Heart right ventricle (tissue), 16 donors: ENCODE data around the gene ALG12. TPM values are rescaled to one million over a fixed set of nuclear protein-coding genes. Genes with fewer than 3 reads are reported as not detected.

Source experiments
- ATAC-seq, 8 donors: fragments of 200-7000 bp; cut with Tn5 transposase; one replicate each; pipeline ENCODE4 v1.9.1; 2020; ENCODE audit warnings: mild to moderate bottlenecking in 8 of 8, moderate library complexity in 8 of 8, moderate number of reproducible peaks in 1 of 8
- DNase-seq, 2 donors: peaks; one replicate each; pipeline ENCODE4 v3.0.0-alpha.2; 2020
- H3K27ac ChIP-seq, 10 donors: fragments of 200-600 bp; sonication (generic) in 2 of 10; one replicate each; pipeline versions ENCODE4 v1.5.0 to v1.8.0; 2020 to 2022; ENCODE audit warnings: mild to moderate bottlenecking in 3 of 10
- H3K27me3 ChIP-seq, 7 donors: fragments of 200-600 bp; one replicate each; pipeline ENCODE4 v1.8.0; 2021 to 2022; ENCODE audit warnings: mild to moderate bottlenecking in 2 of 7
- H3K36me3 ChIP-seq, 9 donors: fragments of 200-600 bp; sonication (generic) in 1 of 9; one replicate each; pipeline versions ENCODE4 v1.5.0 to v1.8.0; 2020 to 2022; ENCODE audit warnings: mild to moderate bottlenecking in 2 of 9
- H3K4me1 ChIP-seq, 9 donors: fragments of 200-600 bp; sonication (generic) in 1 of 9; one replicate each; pipeline versions ENCODE4 v1.5.0 to v1.8.0; 2020 to 2022; ENCODE audit warnings: mild to moderate bottlenecking in 4 of 9
- H3K4me3 ChIP-seq, 10 donors: fragments of 200-600 bp; sonication (generic) in 2 of 10; one replicate each; pipeline versions ENCODE4 v1.5.0 to v1.8.0; 2020 to 2022; ENCODE audit warnings: mild to moderate bottlenecking in 7 of 10, moderate library complexity in 2 of 10
- H3K9me3 ChIP-seq, 11 donors: fragments of 200-600 bp in 10 of 11; sonication (generic) in 2 of 11; one replicate each; pipeline versions ENCODE4 v1.5.0 to v1.8.0; 2013 to 2022; ENCODE audit warnings: mild to moderate bottlenecking in 2 of 11, control low read depth in 1 of 11, moderate library complexity in 1 of 11
- WGBS, 2 donors: extraction: QIAGEN DNeasy Blood & Tissue Kit; methylation state at CpG; one replicate each; pipeline ENCODE4 v1.1.7; 2013; ENCODE audit warnings: inconsistent platforms in 1 of 2; 5-methylcytosine and 5-hydroxymethylcytosine counted together
- intact Hi-C, 10 donors: fragments of 100-400 bp; cut with DNase I; formaldehyde crosslinking; loops; one replicate each; pipeline versions ENCODE4 v1.11.1 to v1.14.2; 2022
- polyA plus RNA-seq, 2 donors: library from polyadenylated mRNA; stranded (reverse); fragments of 200-250 nt; gene quantifications; one replicate each; pipeline ENCODE4 v1.2.3, GENCODE V29; 2013
- total RNA-seq, 10 donors: library from RNA; stranded (reverse); fragmentation: NEBNext Ultra II Directional in 3 of 10; extraction: Animal tissue kit (Norgen Biotek cat#: 25700) in 3 of 10; gene quantifications; one replicate each; pipeline versions ENCODE4 v1.2.1 to v1.2.4, GENCODE V29; 2021 to 2023
- TF ChIP-seq, protein P1 (sequence below), 9 donors: fragments of 200-600 bp; sonication (generic) in 2 of 9; IDR thresholded peaks; one replicate each; pipeline versions ENCODE4 v1.5.0 to v1.8.0; 2021 to 2022; ENCODE audit warnings: antibody characterized with exemption in 9 of 9, mild to moderate bottlenecking in 5 of 9, moderate library complexity in 1 of 9
- donor health status: Arrhythmogenic right ventricular cardiomyopathy.
- donor health status: ischemic (EF 13 %, LVEDD 7.1; RV severe dilation, severe dysfunction).
- donor health status: healthy with polysubstance abuse.
- donor health status: DM: no; HTN: yes; CAD: no.
- donor health status: DM: no; HTN: no; CAD: no.
- donor health status: ischemic (EF 25% LVEDD 6.9; RV normal size, moderate dysfunction).
- donor health status: ischemic (EF 25% LVEDD 5.7; RV mildly dilated, moderate dysfunction).
- donor health status: healthy.
- donor health status: DM: yes; HTN: yes; CAD: no.
- donor health status: Ischemic cardiomyopathy.
- donor health status: ischemic (EF 35%, LVEDD 5.7; RV mildly dilated, moderate dysfunction).
- donor health status: nonischemic (EF 11% LVEDD 7.7; RV severe dilation, severe dysfunction).
- donor health status: DM: yes; HTN: yes; CAD: no.
- donor health status: PGD.
- donor health status: ischemic (EF 29% LVEDD 5.4; RV normal size, mild dysfunction).
- donor health status: nonischemic (EF 23%, LVEDD 6.1; RV moderate dilation, normal function).

ALG12 gene
- total and polyA plus RNA-seq, 12 donors = 9.6 to 19.8 (median 14.1) TPM

DNA sequence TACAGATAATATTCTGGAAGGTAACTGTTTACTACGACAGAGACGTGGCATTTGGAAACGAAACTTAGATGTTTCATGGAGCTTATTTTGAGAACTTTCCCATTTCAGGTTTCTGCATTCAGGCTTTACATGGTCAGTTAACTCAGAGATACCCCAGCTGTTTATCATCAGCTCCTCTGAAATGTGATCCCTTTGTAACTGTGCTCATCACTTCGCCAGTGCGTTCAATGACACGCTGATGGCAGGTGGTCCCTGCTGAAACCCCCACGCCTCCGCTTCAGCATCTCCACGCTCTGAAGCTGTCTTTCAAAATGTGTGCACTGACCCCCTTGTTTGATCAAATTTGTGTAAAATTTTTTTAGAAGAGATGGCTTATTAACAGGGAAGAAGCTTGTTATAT lies 30.5 kb downstream of the ALG12 start:
- Histone ChIP-seq H3K4me3 (no peak overlapping the region), H3K27me3 (no peaks in the 10 kb centered on the region), H3K4me1 (peaks cover 0 to 8% (median 0%) of the 10 kb centered on the region in 9 donors), H3K36me3 (peaks cover 0 to 82% (median 20%) of the 10 kb centered on the region in 9 donors), H3K9me3 (peaks cover 0 to 17% (median 0%) of the 10 kb centered on the region in 11 donors), H3K27ac (no peak overlapping the region)
- intact Hi-C loops = no loop called here
- WGBS, 2 donors = 87 to 93% methylated on average over 9 of the region's 9 CpGs
- ATAC-seq (no peak), DNase-seq (no peak)
- TF ChIP-seq, protein P1, sequence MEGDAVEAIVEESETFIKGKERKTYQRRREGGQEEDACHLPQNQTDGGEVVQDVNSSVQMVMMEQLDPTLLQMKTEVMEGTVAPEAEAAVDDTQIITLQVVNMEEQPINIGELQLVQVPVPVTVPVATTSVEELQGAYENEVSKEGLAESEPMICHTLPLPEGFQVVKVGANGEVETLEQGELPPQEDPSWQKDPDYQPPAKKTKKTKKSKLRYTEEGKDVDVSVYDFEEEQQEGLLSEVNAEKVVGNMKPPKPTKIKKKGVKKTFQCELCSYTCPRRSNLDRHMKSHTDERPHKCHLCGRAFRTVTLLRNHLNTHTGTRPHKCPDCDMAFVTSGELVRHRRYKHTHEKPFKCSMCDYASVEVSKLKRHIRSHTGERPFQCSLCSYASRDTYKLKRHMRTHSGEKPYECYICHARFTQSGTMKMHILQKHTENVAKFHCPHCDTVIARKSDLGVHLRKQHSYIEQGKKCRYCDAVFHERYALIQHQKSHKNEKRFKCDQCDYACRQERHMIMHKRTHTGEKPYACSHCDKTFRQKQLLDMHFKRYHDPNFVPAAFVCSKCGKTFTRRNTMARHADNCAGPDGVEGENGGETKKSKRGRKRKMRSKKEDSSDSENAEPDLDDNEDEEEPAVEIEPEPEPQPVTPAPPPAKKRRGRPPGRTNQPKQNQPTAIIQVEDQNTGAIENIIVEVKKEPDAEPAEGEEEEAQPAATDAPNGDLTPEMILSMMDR (IDR thresholded peaks at IDR 0.05) = no peak

DNA sequence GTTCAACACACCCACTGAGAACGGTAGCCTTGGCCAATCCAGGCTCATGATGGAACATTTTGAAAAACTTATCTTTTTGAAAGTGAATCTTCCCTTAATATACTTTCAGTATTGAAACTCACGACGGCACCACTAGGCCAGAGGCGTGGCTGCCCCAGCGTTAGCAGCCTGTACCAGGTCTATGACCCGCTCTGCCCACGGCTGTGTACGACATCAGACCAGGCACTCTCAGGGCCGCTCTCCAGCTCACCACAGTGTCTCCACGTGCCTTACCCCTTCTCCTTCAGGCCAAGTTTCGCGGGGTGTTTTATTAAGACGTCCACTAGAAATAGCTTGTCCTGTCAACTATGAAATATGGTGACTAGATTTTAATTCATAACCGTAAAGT lies 31.2 kb downstream of the ALG12 start:
- TF ChIP-seq, protein P1 (IDR thresholded peaks at IDR 0.05) = no peak
- 97 to 98% methylated on average over 14 of the region's 14 CpGs for WGBS, 2 donors
- Histone ChIP-seq H3K27me3 (no peaks in the 10 kb centered on the region), H3K9me3 (peaks cover 0 to 17% (median 0%) of the 10 kb centered on the region in 11 donors), H3K27ac (no peak overlapping the region), H3K36me3 (peaks cover 0 to 82% (median 20%) of the 10 kb centered on the region in 9 donors), H3K4me1 (peaks cover 0 to 7% (median 0%) of the 10 kb centered on the region in 9 donors), H3K4me3 (no peak overlapping the region)
- intact Hi-C loops = no loop called here
- no peak for ATAC-seq
- DNase-seq = no peak

DNA sequence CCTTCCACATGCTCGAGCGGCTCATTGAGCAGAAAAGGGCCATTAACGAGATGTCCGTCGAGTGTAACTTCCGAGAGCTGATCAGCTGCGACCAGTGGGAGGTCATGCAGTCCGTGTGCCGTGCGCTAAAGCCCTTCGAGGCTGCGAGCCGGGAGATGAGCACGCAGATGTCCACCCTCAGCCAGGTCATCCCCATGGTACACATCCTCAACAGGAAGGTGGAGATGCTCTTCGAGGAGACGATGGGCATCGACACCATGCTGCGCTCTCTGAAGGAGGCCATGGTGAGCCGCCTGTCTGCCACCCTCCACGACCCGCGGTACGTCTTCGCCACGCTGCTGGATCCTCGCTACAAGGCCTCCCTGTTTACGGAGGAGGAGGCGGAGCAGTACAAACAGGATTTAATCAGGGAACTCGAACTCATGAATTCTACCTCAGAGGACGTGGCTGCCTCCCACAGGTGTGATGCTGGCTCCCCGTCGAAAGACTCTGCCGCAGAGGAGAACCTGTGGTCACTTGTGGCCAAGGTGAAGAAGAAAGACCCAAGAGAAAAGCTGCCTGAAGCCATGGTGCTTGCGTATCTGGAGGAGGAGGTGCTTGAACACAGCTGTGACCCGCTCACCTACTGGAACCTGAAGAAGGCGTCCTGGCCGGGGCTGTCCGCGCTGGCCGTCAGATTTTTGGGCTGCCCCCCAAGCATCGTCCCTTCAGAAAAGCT lies 31.7 kb downstream of the ALG12 start:
- no peak for DNase-seq
- Histone ChIP-seq H3K27me3 (no peaks in the 10 kb centered on the region), H3K4me3 (no peak overlapping the region), H3K9me3 (peaks cover 0 to 17% (median 0%) of the 10 kb centered on the region in 11 donors), H3K36me3 (peaks cover 0 to 82% (median 20%) of the 10 kb centered on the region in 9 donors), H3K4me1 (peaks cover 0 to 7% (median 0%) of the 10 kb centered on the region in 9 donors), H3K27ac (no peak overlapping the region)
- intact Hi-C loops = no loop called here
- 97 to 98% methylated on average over 41 of the region's 41 CpGs for WGBS, 2 donors
- TF ChIP-seq, protein P1 (IDR thresholded peaks at IDR 0.05) = no peak
- ATAC-seq = peak in 1 of 8 donors; percentile 43

DNA sequence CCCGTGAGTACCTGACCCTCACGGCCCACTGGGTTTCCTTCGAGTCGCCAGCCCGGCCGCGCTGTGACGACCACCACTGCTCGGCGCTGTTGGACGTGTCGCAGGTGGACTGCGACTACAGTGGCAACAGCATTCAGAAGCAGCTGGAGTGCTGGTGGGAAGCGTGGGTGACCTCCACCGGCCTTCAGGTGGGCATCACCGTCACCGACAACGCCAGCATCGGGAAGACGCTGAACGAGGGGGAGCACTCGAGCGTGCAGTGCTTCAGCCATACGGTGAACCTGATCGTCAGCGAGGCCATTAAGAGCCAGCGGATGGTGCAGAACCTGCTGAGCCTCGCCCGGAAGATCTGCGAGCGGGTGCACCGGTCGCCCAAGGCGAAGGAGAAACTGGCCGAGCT lies 32.4 kb downstream of the ALG12 start:
- peaks cover 0 to 79% (median 20%) of the 10 kb centered on the region in 9 donors for H3K36me3 ChIP-seq
- TF ChIP-seq, protein P1 (IDR thresholded peaks at IDR 0.05) = no peak

More for the DNA sequence above, 32.4 kb downstream of the ALG12 start:
- no peak overlapping the region for H3K27ac ChIP-seq
- peaks cover 0 to 10% (median 0%) of the 10 kb centered on the region in 9 donors for H3K4me1 ChIP-seq
- no peak for DNase-seq
- peaks cover 0 to 12% (median 0%) of the 10 kb centered on the region in 11 donors for H3K9me3 ChIP-seq
- H3K27me3 ChIP-seq = no peaks in the 10 kb centered on the region
- no peak overlapping the region for H3K4me3 ChIP-seq
- peak in 1 of 8 donors; percentile 39 for ATAC-seq
- intact Hi-C loops = no loop called here
- 97 to 99% methylated on average over 35 of the region's 35 CpGs for WGBS, 2 donors
